OCI-LY1 (cell line): ENCODE measurements around the gene BAZ2A.

Experiments used
- H2AFZ ChIP-seq: fragments of 200-600 bp; sonication (generic), shearing (Covaris generic); 2 replicates; pipeline ENCODE4 v1.6.0; 2014; ENCODE audit warnings: antibody characterized with exemption, mild to moderate bottlenecking, low read length
- H3F3A ChIP-seq: fragments of 200-600 bp; sonication (generic), shearing (Covaris generic); 2 replicates; pipeline ENCODE4 v1.6.0; 2014; ENCODE audit warnings: mild to moderate bottlenecking, antibody characterized with exemption, low read length, moderate library complexity; ENCODE audit not compliant: insufficient read depth
- H3K27ac ChIP-seq: fragments of 200-600 bp; sonication (generic); 2 replicates; pipeline ENCODE4 v1.5.1; 2014; ENCODE audit warnings: low read length, mixed run types, mild to moderate bottlenecking, low read depth; ENCODE audit not compliant: poor library complexity, severe bottlenecking
- H3K27me3 ChIP-seq: fragments of 200-600 bp; sonication (generic); 2 replicates; pipeline ENCODE4 v1.6.0; 2014; ENCODE audit warnings: antibody characterized with exemption, mild to moderate bottlenecking, low read length, moderate library complexity; ENCODE audit not compliant: insufficient read depth
- H3K36me3 ChIP-seq: fragments of 200-600 bp; sonication (generic); 2 replicates; pipeline ENCODE4 v1.6.1; 2014; ENCODE audit warnings: mild to moderate bottlenecking, antibody characterized with exemption, low read length, moderate library complexity, mixed read lengths; ENCODE audit not compliant: insufficient read depth
- H3K4me1 ChIP-seq: fragments of 200-600 bp; sonication (generic); 2 replicates; pipeline ENCODE4 v1.5.1; 2014; ENCODE audit warnings: mild to moderate bottlenecking, low read length, moderate library complexity; ENCODE audit not compliant: insufficient read depth, severe bottlenecking
- H3K4me2 ChIP-seq: fragments of 200-600 bp; sonication (generic), shearing (Covaris generic); 2 replicates; pipeline ENCODE4 v1.6.1; 2014; ENCODE audit warnings: low read length
- H3K4me3 ChIP-seq: fragments of 200-600 bp; sonication (generic); 2 replicates; pipeline ENCODE4 v1.5.1; 2014; ENCODE audit warnings: low read length, low read depth, mild to moderate bottlenecking, mixed read lengths; ENCODE audit not compliant: poor library complexity, severe bottlenecking
- H3K79me2 ChIP-seq: fragments of 200-600 bp; shearing (Covaris generic); 2 replicates; pipeline ENCODE4 v1.6.1; 2016; ENCODE audit warnings: mixed run types, low read length, mixed read lengths; ENCODE audit not compliant: insufficient read depth
- H3K9ac ChIP-seq: fragments of 200-600 bp; sonication (generic), shearing (Covaris generic); 2 replicates; pipeline ENCODE4 v1.6.1; 2014; ENCODE audit warnings: mild to moderate bottlenecking, low read length, mixed read lengths
- H3K9me2 ChIP-seq: fragments of 200-600 bp; sonication (generic), shearing (Covaris generic); 2 replicates; pipeline ENCODE4 v1.6.1; 2014; ENCODE audit warnings: low read depth, mild to moderate bottlenecking, low read length, mixed read lengths
- H3K9me3 ChIP-seq: fragments of 200-600 bp; shearing (Covaris generic); 2 replicates; pipeline ENCODE4 v1.6.1; 2014; ENCODE audit warnings: low read length, mixed read lengths
- H4K20me1 ChIP-seq: fragments of 200-600 bp; sonication (generic), shearing (Covaris generic); 2 replicates; pipeline ENCODE4 v1.6.0; 2016; ENCODE audit warnings: mild to moderate bottlenecking, low read length; ENCODE audit not compliant: insufficient read depth
- EZH2 ChIP-seq: fragments of 200-600 bp; sonication (generic), shearing (Covaris generic); IDR thresholded peaks from 2 replicates; pipeline ENCODE4 v1.8.0; 2017; ENCODE audit warnings: borderline replicate concordance, mixed run types, mild to moderate bottlenecking, antibody characterized with exemption, low read length, moderate library complexity, mixed read lengths
- TF ChIP-seq, protein P1 (sequence below): fragments of 200-600 bp; sonication (generic), shearing (Covaris generic); IDR thresholded peaks from 2 replicates; pipeline ENCODE4 v1.5.1; 2017; ENCODE audit warnings: mild to moderate bottlenecking, antibody characterized with exemption, low read length, moderate library complexity, mixed read lengths

The BAZ2A gene

DNA sequence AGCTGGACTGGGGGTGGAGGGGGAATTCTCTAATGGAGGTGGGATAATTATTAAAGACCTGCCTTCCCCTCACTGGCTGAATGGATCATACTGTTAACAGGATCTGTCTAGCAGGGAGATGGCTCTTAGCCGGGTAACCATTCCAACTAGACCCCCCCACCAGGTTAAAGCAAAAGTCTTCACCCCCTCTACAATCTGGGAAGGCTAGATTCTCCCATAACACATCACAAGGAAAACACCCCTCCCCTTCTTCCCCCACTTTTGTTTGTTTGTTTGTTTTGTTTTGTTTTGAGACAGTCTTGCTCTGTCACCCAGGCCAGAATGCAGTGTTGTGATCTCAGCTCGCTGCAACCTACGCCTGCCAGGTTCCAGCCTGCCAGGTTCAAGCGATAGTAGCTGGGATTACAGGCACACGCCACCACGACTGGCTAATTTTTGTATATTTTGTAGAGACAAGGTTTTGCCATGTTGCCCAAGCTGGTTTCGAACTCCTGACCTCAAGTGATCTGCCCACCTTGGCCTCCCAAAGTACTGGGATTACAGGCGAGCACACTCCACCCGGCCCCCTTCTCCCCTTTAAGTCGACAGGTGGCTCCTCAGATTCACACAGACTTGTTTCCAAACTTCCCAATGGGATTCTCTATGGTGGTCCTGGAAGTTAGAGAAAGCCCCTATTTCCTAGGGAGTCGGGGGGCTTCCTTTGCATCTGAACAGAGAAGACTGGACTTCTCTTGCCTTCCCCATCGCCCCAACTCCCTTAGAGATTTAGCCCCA is 3.5 kb upstream of the BAZ2A start:
- H3K79me2 ChIP-seq, result peaks cover 13% of the 10 kb centered on the region

DNA sequence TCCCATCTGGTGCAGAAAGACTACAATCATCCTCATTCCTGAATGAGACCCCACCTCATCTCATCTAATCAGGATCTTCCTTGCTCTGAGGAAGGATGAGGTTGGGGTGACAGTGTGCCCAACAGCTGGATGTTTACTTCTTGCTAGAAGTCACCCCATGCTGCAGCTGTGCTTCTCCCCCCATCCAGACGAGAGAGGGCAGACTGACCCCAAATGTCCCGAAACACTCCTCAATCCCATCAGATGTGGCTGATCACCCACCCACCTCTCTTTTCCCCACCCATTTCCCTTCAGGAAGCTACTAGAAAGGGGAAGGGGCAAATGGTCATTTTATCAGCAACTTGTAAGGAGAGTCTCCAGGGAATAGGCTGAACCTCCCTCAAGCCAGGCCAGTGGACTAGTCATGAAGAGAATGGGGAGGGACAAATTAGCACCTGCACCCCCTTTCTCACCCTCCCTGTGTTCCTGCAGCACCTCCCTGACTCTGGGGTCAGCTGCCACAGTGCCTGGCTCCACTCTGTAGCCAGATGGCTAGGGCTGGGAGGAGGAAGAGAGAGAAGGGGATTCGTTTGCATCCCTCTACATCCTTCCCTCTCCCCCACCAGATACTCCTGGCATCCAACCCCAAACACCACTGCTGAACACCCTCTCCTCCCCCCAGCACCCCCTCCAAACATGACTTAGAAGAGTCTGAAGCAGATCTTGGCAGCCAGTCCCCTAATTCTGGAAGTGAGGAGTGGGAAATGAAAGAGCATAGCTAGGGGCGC is 2.8 kb upstream of the BAZ2A start:
- H3K27ac ChIP-seq, result peak overlapping the region; percentile 80
- H3K4me3 ChIP-seq, result peak overlapping the region; percentile 83
- 0 out of 2 replicates have a peak, but pooled peaks cover 11% of the 10 kb centered on the region for H3F3A ChIP-seq
- peaks cover 21% of the 10 kb centered on the region for H3K79me2 ChIP-seq
- H4K20me1 ChIP-seq, result no peaks in the 10 kb centered on the region
- no peaks in the 10 kb centered on the region for H3K9me3 ChIP-seq
- no peaks in the 10 kb centered on the region for H3K9me2 ChIP-seq
- no peak overlapping the region for H2AFZ ChIP-seq
- H3K9ac ChIP-seq, result peak overlapping the region; percentile 86; the same call in 1 of the 2 replicates
- TF ChIP-seq, protein P1, sequence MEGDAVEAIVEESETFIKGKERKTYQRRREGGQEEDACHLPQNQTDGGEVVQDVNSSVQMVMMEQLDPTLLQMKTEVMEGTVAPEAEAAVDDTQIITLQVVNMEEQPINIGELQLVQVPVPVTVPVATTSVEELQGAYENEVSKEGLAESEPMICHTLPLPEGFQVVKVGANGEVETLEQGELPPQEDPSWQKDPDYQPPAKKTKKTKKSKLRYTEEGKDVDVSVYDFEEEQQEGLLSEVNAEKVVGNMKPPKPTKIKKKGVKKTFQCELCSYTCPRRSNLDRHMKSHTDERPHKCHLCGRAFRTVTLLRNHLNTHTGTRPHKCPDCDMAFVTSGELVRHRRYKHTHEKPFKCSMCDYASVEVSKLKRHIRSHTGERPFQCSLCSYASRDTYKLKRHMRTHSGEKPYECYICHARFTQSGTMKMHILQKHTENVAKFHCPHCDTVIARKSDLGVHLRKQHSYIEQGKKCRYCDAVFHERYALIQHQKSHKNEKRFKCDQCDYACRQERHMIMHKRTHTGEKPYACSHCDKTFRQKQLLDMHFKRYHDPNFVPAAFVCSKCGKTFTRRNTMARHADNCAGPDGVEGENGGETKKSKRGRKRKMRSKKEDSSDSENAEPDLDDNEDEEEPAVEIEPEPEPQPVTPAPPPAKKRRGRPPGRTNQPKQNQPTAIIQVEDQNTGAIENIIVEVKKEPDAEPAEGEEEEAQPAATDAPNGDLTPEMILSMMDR, result no peak
- no peak for TF ChIP-seq EZH2
- peaks cover 9% of the 10 kb centered on the region for H3K36me3 ChIP-seq
- peak overlapping the region; percentile 96 for H3K4me2 ChIP-seq
- H3K27me3 ChIP-seq, result no peaks in the 10 kb centered on the region
- peaks cover 69% of the 10 kb centered on the region for H3K4me1 ChIP-seq

More for the DNA sequence above, 3.5 kb upstream of the BAZ2A start:
- H3K9ac ChIP-seq, result peak overlapping the region; percentile 86
- peak overlapping the region; percentile 96 for H3K4me2 ChIP-seq
- 0 out of 2 replicates have a peak, but pooled peaks cover 15% of the 10 kb centered on the region for H3F3A ChIP-seq
- no peaks in the 10 kb centered on the region for H3K9me2 ChIP-seq
- peaks cover 17% of the 10 kb centered on the region for H3K36me3 ChIP-seq
- peaks cover 61% of the 10 kb centered on the region for H3K4me1 ChIP-seq
- H3K27me3 ChIP-seq, result no peaks in the 10 kb centered on the region
- peak overlapping the region; percentile 83 for H3K4me3 ChIP-seq
- peak overlapping the region; percentile 80 for H3K27ac ChIP-seq
- TF ChIP-seq EZH2, result no peak
- TF ChIP-seq, protein P1, result no peak
- H2AFZ ChIP-seq, result no peak overlapping the region
- no peaks in the 10 kb centered on the region for H4K20me1 ChIP-seq
- no peaks in the 10 kb centered on the region for H3K9me3 ChIP-seq

DNA sequence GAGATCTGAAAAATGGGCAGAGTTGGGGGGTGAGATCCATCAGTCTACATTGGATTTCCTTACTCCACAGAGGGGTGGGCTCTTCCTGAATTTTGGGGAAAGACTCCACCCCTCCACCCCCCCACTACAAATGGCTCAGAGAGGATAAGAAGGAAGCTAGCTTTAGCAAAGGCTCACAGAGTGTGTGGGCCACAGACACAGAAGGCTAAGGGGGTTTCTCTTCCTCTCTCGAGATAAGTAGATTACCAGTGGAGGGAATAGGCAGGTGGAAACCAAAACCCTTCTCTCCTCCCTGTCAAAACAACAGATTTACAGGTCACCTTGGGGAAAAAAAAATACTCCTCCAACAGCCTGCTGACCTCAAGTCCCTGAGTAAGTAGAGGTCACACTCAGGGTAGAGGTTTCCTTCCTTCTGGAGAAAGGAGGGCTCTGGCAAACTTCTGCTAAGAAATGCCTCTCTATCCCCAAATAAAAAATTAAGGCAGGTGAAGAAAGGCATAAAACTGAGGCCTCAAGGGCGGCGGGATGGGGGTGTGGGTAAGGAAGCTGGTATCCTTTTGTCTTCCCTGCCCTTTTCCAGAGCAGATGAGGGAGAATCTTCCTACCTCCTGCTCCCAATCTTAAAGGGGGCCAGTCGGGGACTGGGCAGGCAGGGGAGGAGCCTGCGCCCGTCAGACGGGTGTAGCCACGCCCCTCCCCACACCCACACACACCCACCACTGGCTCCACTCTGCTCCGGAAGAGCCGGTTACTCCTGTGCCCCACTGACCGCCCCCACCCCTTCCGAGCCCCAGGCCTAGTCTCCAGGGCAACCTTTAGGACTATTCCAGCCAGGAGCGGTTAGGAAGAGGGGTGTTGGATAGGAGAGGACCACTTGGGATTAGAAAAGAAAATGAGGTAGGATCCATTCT is 1.9 kb upstream of the BAZ2A start:
- Histone ChIP-seq H4K20me1 (no peaks in the 10 kb centered on the region), H3K79me2 (peaks cover 28% of the 10 kb centered on the region), H3K27ac (peak overlapping the region; percentile 80), H2AFZ (no peak overlapping the region), H3K9me2 (no peaks in the 10 kb centered on the region), H3K9me3 (no peaks in the 10 kb centered on the region), H3K36me3 (peaks cover 2% of the 10 kb centered on the region; the same call in 1 of the 2 replicates), H3F3A (0 out of 2 replicates have a peak, but pooled peaks cover 4% of the 10 kb centered on the region), H3K4me3 (peak overlapping the region; percentile 83), H3K4me2 (peak overlapping the region; percentile 96), H3K4me1 (peaks cover 71% of the 10 kb centered on the region), H3K9ac (peak overlapping the region; percentile 27; the same call in 1 of the 2 replicates), H3K27me3 (no peaks in the 10 kb centered on the region)
- no peak for TF ChIP-seq EZH2
- TF ChIP-seq, protein P1, result no peak
